ENCODE measurements around the gene SYNDIG1. TPM values are rescaled to one million over a fixed set of nuclear protein-coding genes. Genes with fewer than 3 reads are reported as not detected.

Gene SYNDIG1
- polyA plus RNA-seq, 1 donor from 2014 or later: 0.22 TPM

DNA sequence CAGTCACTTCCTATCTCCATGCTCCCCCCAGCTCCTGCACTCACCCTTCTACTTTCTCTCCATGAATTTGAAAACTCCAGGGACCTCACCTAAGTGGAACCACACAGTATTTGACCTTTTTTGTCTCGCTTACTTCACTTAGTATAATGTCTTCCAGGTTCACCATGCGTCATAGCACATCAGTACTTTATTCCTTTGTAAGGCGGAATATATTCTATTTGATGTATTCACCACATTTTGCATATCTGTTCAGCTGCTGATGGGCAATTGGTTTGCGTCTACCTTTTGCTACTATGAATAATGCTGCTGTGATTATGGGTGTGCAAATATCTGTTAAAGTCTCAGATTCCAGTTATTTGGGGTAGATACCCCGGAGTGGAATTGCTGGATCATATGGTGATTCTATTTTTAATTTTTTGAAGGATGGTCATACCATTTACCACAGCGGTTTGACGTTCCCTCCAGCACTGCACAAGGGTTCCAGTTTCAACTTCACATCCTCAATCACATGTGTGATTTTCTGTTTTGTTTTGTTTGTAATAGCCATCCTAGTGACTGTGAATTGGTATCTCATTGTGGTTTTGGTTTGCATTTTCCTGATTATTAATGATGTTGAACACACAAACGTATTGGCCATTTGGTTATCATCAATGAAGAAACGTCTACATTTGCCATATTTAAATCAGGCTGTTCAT lies 20.3 kb upstream of the SYNDIG1 start:
- no peaks in the 10 kb centered on the region for H3K79me2 ChIP-seq (replicated peaks; ENCODE audit: insufficient read depth, low read length)
- no peaks in the 10 kb centered on the region for H3K36me3 ChIP-seq (ENCODE audit: insufficient read depth, low read length)
- TF ChIP-seq EZH2 (IDR thresholded peaks at IDR 0.05; ENCODE audit: borderline replicate concordance, insufficient read depth, low read length, poor library complexity, severe bottlenecking): no peak
- TF ChIP-seq TAF1 (IDR thresholded peaks at IDR 0.05; ENCODE audit: low read depth): no peak
- no peak for TF ChIP-seq MXI1 (conservative IDR thresholded peaks at IDR 0.05; ENCODE audit: poor library complexity, severe bottlenecking)
- H4K20me1 ChIP-seq (ENCODE audit: insufficient read depth): no peaks in the 10 kb centered on the region
- no peak overlapping the region for H3K4me2 ChIP-seq (ENCODE audit: low read length)
- no peaks in the 10 kb centered on the region for H3F3A ChIP-seq (ENCODE audit: insufficient read depth, low read length, poor library complexity, severe bottlenecking)
- no peak overlapping the region for H3K27ac ChIP-seq (ENCODE audit: low read length)
- H3K9ac ChIP-seq (ENCODE audit: low read length): no peak overlapping the region
- H2AFZ ChIP-seq (ENCODE audit: low read depth, low read length): no peak overlapping the region
- no peaks in the 10 kb centered on the region for H3K9me2 ChIP-seq (ENCODE audit: insufficient read depth, low read length)
- no peak overlapping the region for H3K4me3 ChIP-seq (ENCODE audit: low read length)
- no peaks in the 10 kb centered on the region for H3K27me3 ChIP-seq (ENCODE audit: insufficient read depth, low read depth, low read length)
- H3K9me3 ChIP-seq (ENCODE audit: low read length): no peaks in the 10 kb centered on the region

DNA sequence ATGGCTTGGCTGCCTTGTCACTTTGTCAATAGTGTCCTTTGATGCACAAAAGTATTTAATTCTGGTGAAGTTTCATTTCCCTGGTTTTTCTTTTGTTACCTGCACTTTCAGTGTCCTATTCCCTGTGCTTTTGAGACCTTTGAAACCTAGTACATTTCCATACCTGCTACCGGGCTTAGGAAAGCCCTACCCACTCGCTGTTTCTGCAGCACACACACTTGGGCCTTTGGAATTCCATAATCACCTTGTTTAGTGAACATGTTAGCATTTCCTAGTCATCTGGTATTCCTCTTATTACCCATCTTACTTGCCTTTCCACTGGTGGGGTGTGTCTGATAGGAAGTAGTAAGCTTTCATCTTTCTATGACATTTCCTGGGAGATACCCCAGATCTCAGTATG lies 19.3 kb upstream of the SYNDIG1 start:
- no peak overlapping the region for H3K4me2 ChIP-seq (ENCODE audit: low read length)
- H3K27ac ChIP-seq (ENCODE audit: low read length): no peak overlapping the region
- H3K9ac ChIP-seq (ENCODE audit: low read length): no peak overlapping the region
- no peaks in the 10 kb centered on the region for H3K36me3 ChIP-seq (ENCODE audit: insufficient read depth, low read length)
- no peaks in the 10 kb centered on the region for H3K9me2 ChIP-seq (ENCODE audit: insufficient read depth, low read length)
- H3K79me2 ChIP-seq (replicated peaks; ENCODE audit: insufficient read depth, low read length): no peaks in the 10 kb centered on the region
- H3K27me3 ChIP-seq (ENCODE audit: insufficient read depth, low read depth, low read length): no peaks in the 10 kb centered on the region
- no peaks in the 10 kb centered on the region for H3F3A ChIP-seq (ENCODE audit: insufficient read depth, low read length, poor library complexity, severe bottlenecking)
- no peak overlapping the region for H3K4me3 ChIP-seq (ENCODE audit: low read length)
- no peak overlapping the region for H2AFZ ChIP-seq (ENCODE audit: low read depth, low read length)
- TF ChIP-seq SMC3 (conservative IDR thresholded peaks at IDR 0.05; ENCODE audit: poor library complexity): no peak
- TF ChIP-seq, protein P1, sequence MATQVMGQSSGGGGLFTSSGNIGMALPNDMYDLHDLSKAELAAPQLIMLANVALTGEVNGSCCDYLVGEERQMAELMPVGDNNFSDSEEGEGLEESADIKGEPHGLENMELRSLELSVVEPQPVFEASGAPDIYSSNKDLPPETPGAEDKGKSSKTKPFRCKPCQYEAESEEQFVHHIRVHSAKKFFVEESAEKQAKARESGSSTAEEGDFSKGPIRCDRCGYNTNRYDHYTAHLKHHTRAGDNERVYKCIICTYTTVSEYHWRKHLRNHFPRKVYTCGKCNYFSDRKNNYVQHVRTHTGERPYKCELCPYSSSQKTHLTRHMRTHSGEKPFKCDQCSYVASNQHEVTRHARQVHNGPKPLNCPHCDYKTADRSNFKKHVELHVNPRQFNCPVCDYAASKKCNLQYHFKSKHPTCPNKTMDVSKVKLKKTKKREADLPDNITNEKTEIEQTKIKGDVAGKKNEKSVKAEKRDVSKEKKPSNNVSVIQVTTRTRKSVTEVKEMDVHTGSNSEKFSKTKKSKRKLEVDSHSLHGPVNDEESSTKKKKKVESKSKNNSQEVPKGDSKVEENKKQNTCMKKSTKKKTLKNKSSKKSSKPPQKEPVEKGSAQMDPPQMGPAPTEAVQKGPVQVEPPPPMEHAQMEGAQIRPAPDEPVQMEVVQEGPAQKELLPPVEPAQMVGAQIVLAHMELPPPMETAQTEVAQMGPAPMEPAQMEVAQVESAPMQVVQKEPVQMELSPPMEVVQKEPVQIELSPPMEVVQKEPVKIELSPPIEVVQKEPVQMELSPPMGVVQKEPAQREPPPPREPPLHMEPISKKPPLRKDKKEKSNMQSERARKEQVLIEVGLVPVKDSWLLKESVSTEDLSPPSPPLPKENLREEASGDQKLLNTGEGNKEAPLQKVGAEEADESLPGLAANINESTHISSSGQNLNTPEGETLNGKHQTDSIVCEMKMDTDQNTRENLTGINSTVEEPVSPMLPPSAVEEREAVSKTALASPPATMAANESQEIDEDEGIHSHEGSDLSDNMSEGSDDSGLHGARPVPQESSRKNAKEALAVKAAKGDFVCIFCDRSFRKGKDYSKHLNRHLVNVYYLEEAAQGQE (IDR thresholded peaks at IDR 0.05; ENCODE audit: borderline replicate concordance): no peak
- no peak for TF ChIP-seq MXI1 (conservative IDR thresholded peaks at IDR 0.05; ENCODE audit: poor library complexity, severe bottlenecking)
- no peak for TF ChIP-seq EP300 (conservative IDR thresholded peaks at IDR 0.05; ENCODE audit: poor library complexity, severe bottlenecking)
- TF ChIP-seq, protein P2, sequence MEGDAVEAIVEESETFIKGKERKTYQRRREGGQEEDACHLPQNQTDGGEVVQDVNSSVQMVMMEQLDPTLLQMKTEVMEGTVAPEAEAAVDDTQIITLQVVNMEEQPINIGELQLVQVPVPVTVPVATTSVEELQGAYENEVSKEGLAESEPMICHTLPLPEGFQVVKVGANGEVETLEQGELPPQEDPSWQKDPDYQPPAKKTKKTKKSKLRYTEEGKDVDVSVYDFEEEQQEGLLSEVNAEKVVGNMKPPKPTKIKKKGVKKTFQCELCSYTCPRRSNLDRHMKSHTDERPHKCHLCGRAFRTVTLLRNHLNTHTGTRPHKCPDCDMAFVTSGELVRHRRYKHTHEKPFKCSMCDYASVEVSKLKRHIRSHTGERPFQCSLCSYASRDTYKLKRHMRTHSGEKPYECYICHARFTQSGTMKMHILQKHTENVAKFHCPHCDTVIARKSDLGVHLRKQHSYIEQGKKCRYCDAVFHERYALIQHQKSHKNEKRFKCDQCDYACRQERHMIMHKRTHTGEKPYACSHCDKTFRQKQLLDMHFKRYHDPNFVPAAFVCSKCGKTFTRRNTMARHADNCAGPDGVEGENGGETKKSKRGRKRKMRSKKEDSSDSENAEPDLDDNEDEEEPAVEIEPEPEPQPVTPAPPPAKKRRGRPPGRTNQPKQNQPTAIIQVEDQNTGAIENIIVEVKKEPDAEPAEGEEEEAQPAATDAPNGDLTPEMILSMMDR (IDR thresholded peaks at IDR 0.05; ENCODE audit: poor library complexity, severe bottlenecking): no peak
- no peak for TF ChIP-seq POLR2AphosphoS5 (IDR thresholded peaks at IDR 0.05)
- TF ChIP-seq RAD21 (conservative IDR thresholded peaks at IDR 0.05): no peak
- TF ChIP-seq TAF1 (IDR thresholded peaks at IDR 0.05; ENCODE audit: low read depth): no peak
- TF ChIP-seq EZH2 (IDR thresholded peaks at IDR 0.05; ENCODE audit: borderline replicate concordance, insufficient read depth, low read length, poor library complexity, severe bottlenecking): no peak
- H4K20me1 ChIP-seq (ENCODE audit: insufficient read depth): no peaks in the 10 kb centered on the region
- H3K9me3 ChIP-seq (ENCODE audit: low read length): no peaks in the 10 kb centered on the region
